Stimulated activated CD4-positive, alpha-beta T cell treated with anti-CD3 and anti-CD28 coated beads, Interleukin-2, amount 100 ng/mL, for 24 hours (primary cell): ENCODE data around the gene MCEE.
A peak's percentile ranks its signal among the peaks of the same experiment; 100 is the strongest.
"Not testable (repeated sequence)": the region's sequence is repeated elsewhere in the genome, so short reads cannot be mapped to it uniquely, and the experiment has no call there.

Experiments used
- DNase-seq, 2 donors: peaks; one replicate each; pipeline ENCODE4 v3.0.0-alpha.2; 2020

Gene MCEE

GRCh38 chr2:71125506-71126294 is 4.3 kb downstream of the MCEE start:
- no peak for DNase-seq

- no peak for DNase-seq
Measured at GRCh38 chr2:71122387-71123298, 7.4 kb downstream of the MCEE start.

- DNase-seq: no peak
Measured at GRCh38 chr2:71121479-71121878, 8.6 kb downstream of the MCEE start.

GRCh38 chr2:71120195-71120594 is 9.8 kb downstream of the MCEE start:
- no peak for DNase-seq

- DNase-seq: no peak
Measured at GRCh38 chr2:71117063-71117462, 13.0 kb downstream of the MCEE start.

DNA sequence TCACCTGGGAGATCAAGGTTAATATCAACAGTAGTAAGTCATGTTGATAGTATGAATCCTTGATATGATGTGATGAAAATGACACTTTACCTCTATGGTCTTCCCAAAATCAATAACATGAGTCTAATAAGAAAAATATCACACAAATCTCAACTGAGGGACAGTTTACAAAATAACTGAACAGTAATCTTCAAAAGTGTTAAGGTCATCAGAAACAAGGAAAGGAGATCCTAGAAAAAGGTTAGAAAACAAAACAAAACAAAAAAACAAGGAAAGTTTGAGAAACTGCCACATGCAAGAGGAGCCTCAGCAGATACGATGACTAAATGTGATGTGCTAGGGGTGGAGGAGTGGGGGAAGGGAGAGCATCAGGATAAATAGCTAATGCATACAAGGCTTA is 16.2 kb downstream of the MCEE start:
- no peak for DNase-seq

GRCh38 chr2:71108091-71108490 is 21.9 kb downstream of the MCEE start:
- no peak for DNase-seq

GRCh38 chr2:71106463-71106862 is 23.6 kb downstream of the MCEE start:
- not testable (repeated sequence) for DNase-seq

DNA sequence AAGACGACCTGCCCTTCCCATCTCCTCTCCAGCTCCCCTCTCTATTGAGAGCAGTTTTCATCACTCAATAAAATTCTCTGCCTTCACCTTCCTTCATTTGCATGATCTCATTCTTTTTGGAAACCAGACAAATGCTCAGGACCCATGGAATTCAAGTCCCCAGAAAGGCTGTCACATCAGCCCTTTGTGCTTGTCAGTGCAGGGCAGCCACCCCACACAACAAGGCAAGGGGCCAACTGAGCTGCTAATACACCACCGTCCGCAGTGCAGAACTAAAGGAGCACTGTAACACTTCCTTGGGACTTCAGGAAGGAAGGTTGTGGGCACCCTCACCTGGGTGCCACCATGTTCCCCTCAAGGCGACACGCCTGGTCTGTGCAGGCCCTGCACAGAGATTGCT is 26.2 kb downstream of the MCEE start:
- no peak for DNase-seq

DNA sequence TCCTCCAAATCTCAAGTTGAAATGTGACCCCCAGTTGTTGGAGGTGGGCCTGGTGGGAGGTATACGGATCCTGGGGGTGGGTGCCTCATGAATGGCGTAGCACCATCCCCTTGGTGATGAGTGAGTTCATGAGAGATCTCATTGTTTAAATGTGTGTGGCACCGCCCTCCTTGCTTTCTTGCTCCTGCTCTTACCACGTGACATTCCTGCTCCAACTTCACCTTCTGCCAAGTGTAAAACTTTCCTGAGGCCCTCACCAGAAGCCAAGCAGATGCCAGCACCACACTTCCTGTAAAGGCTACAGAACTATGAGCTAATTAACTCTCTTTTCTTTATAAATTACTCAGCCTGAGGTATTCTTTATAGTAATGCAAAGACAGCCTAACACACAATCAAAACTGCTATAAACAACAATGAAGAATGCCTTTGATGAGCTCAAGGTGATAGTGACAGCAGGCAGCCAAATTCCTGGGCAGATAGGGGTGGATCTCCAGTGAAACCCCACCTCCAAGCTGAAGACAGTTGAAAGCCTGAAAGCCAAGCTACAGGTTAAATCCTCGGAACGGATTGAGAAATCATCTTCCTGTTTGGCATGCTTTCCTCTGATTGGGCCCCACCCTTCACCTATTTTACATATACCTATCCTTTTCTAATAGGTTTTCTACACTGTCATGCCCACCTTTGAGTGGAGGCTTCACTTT is 26.9 kb downstream of the MCEE start:
- DNase-seq: no peak

DNA sequence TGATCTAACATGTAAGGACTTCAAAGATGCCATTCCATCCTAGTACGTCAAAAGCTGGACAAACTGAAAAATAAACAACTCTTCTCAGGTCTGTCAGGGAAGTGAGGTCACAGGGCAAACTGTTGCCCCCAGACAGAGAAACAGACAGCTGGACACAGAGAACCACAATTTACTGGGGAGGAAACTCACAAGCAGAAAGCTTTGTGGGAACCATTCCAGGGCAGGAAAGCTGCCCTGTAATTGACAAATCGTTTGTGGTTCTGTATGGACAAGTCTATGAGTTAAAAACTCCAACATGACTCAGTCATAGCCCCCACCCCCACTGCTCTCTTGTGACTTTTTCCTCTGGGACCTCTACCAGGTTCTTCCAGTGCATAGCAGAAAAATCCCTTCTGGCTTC is 28.4 kb downstream of the MCEE start:
- no peak for DNase-seq

GRCh38 chr2:71100195-71100964 is 29.6 kb downstream of the MCEE start:
- DNase-seq: peak; percentile 51 to 68

DNA sequence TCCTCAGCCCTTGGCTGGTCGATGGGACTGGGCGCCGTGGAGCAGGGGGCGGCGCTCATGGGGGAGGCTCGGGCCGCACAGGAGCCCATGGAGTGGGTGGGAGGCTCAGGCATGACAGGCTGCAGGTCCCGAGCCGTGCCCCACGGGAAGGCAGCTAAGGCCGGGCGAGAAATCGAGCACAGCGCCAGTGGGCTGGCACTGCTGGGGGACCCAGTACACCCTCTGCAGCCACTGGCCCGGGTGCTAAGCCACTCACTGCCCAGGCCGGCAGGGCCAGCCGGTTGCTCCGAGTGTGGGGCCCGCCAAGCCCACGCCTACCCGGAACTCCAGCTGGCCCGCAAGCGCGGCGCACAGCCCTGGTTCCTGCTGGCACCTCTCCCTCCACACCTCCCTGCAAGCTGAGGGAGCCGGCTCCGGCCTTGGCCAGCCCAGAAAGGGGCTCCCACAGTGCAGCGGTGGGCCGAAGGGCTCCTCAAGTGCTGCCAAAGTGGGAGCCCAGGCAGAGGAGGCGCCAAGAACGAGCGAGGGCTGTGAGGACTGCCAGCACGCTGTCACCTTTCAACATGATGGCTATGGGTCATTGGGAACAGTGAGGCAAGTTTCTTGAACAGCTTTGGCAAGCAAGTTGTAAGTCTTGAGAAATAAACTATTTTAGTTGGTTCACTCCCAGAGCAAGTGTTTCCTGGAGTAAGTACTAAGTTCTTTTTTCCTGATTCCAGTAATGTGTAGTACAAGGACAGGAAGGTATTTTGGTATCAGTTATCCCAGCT is 37.4 kb downstream of the MCEE start:
- not testable (repeated sequence) for DNase-seq

DNA sequence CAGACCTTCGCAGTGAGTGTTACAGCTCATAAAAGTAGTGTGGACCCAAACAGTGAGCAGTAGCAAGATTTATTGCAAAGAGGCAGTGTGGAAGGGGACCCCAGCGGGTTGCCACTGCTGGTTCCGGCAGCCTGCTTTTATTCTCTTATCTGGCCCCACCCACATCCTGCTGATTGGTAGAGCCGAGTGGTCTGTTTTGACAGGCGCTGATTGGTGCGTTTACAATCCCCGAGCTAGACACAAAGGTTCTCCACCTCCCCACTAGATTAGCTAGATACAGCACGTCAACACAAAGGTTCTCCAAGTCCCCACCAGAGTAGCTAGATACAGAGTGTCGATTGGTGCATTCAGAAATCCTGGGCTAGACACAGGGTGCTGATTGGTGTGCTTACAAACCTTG is 38.2 kb downstream of the MCEE start:
- not testable (repeated sequence) for DNase-seq

DNA sequence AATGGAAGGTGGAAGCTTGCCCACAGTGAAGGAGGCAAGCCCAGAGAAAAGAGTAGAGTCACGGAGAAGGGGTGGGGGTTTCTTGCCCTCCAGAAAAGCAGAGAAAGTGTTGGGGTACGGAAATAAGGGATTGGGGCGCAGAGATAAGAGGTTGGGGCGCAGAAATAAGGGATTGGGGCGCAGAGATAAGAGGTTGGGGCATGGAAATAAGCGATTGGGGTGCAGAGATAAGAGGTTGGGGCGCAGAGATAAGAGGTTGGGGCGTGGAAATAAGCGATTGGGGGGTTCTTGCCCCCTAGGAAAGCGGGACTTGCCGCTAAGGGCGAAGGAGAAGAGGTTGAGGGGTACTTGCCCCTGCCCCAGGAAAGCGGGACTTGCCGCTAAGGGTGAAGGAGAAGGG is 40.6 kb downstream of the MCEE start:
- not testable (repeated sequence) for DNase-seq

- DNase-seq: not testable (repeated sequence)
Measured at GRCh38 chr2:71085325-71086003, 44.6 kb downstream of the MCEE start.

DNA sequence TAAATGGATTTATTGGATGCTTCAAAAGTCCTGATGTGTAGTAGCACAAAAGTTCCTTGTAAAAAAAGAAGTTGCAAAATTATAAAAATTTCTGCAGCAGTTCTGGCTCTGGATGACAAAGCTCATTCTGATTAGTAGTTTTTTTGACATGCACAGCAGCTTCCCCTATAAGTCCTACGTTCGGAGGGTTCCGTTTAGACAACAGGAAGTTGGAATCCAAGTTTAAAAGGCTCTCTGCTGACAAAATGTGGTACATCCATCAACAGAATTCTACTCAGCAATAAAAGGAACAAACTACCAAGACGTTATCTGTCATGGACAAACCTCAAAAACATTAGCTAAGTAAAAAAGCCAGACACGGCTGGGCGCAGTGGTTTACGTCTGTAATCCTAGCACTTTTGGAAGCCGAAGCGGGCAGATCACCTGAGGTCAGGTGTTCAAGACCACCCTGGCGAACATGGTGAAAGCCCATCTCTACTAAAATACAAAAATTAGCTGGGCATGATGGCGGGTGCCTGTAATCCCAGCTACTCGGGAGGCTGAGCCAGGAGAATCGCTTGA is 46.2 kb downstream of the MCEE start:
- DNase-seq: not testable (repeated sequence)

DNA sequence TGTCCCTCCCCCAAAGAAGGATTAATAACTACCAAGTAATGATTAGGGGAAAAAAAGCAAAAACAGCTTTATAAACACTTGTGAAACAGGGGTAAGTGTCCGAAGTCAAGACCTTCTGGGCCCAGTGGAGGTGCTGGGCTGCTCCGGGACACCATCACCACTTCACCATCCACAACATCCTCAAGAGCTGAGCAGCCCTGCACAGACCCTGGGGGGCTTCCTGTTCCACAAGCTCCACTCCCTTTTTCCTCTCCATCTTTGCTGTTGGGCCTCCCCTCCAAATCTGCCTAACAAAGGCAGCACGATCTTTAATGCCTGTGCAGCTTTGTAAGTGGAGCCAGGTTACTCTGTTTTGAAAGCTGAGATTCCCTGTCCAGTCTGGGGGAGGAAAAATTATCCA is 46.7 kb downstream of the MCEE start:
- not testable (repeated sequence) for DNase-seq

- peak; percentile 58 to 65 for DNase-seq
Measured at GRCh38 chr2:71082402-71083252, 47.4 kb downstream of the MCEE start.

DNA sequence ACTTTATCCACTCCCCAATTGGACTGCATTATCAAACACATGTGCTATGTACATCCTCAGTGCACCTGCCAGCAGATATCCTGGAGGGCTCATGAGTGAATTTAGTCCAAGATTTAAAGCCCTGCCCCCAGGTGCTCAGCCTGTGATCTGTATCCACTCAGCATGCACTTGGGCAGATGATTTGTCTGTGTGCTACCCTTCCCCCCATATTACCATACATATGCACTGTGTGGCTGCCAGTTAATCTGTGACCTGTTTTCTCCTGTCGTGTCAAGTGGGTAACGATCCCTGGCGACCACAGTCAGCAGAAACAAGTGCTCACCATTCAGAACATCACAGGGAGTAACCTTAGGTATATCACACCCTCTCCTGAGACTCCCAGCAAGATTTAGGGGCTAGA is 51.4 kb downstream of the MCEE start:
- no peak for DNase-seq
